Islet of Langerhans (tissue), 1 donor: ENCODE measurements around the gene GJA8.
"Not testable (repeated sequence)": the region's sequence is repeated elsewhere in the genome, so short reads cannot be mapped to it uniquely, and the experiment has no call there.

Source experiments
- FAIRE-seq: peaks from one replicate; lab custom pipeline; 2011; peaks lifted over from hg19 to GRCh38; lab: Jason Lieb, UNC

Gene GJA8

GRCh38 chr1:147927689-147928088 is 25.1 kb downstream of the GJA8 start:
- peak; percentile 100 for FAIRE-seq

- FAIRE-seq = peak; percentile 24
Measured at GRCh38 chr1:147928236-147929132, 25.9 kb downstream of the GJA8 start, which contains the start of gene GPR89B. Gene GPR89B, plus strand, starts transcription at chr1:147928420. Its CDS starts 117 bp downstream, at chr1:147928537.

- not testable (repeated sequence) for FAIRE-seq
Measured at GRCh38 chr1:147931137-147931536, 28.5 kb downstream of the GJA8 start.

GRCh38 chr1:147935296-147935695 is 32.7 kb downstream of the GJA8 start:
- not testable (repeated sequence) for FAIRE-seq

GRCh38 chr1:147940456-147940855 is 37.9 kb downstream of the GJA8 start:
- FAIRE-seq = not testable (repeated sequence)

- FAIRE-seq = peak; percentile 86
Measured at GRCh38 chr1:147942563-147942962, 40.0 kb downstream of the GJA8 start.

GRCh38 chr1:147949517-147949916 is 46.9 kb downstream of the GJA8 start:
- FAIRE-seq = not testable (repeated sequence)
